ENCODE measurements around the gene PHLPP2.

DNA sequence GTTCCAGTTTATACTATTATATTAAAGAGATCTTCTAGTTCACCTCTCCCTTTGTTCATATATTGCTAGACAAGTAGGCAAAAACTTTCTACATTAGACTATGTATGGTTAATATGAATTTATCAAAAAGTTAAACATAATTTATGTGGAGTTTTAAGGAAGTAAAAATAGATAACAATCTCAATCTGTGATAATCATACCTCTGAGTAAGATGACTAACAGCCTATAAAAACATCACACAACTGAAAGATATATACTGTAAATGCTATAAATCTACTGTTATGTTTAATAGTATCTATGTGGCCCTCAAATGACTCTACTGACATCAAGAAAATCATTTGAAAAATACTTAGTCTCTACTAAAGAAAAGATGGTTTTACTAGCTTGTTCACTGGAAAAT is 47.1 kb upstream of the PHLPP2 start:
- TF ChIP-seq EZH2phosphoT487 (IDR thresholded peaks at IDR 0.05; ENCODE audit: borderline replicate concordance, low read length), result no peak
- TF ChIP-seq, protein P1, sequence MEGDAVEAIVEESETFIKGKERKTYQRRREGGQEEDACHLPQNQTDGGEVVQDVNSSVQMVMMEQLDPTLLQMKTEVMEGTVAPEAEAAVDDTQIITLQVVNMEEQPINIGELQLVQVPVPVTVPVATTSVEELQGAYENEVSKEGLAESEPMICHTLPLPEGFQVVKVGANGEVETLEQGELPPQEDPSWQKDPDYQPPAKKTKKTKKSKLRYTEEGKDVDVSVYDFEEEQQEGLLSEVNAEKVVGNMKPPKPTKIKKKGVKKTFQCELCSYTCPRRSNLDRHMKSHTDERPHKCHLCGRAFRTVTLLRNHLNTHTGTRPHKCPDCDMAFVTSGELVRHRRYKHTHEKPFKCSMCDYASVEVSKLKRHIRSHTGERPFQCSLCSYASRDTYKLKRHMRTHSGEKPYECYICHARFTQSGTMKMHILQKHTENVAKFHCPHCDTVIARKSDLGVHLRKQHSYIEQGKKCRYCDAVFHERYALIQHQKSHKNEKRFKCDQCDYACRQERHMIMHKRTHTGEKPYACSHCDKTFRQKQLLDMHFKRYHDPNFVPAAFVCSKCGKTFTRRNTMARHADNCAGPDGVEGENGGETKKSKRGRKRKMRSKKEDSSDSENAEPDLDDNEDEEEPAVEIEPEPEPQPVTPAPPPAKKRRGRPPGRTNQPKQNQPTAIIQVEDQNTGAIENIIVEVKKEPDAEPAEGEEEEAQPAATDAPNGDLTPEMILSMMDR (conservative IDR thresholded peaks at IDR 0.05; ENCODE audit: low read depth, low read length), result no peak
- TF ChIP-seq EZH2 (IDR thresholded peaks at IDR 0.05; ENCODE audit: low read length, unreplicated experiment), result no peak
